ENCODE data around the gene ZNF677.
"Not testable (repeated sequence)": the region's sequence is repeated elsewhere in the genome, so short reads cannot be mapped to it uniquely, and the experiment has no call there.

The ZNF677 gene

DNA sequence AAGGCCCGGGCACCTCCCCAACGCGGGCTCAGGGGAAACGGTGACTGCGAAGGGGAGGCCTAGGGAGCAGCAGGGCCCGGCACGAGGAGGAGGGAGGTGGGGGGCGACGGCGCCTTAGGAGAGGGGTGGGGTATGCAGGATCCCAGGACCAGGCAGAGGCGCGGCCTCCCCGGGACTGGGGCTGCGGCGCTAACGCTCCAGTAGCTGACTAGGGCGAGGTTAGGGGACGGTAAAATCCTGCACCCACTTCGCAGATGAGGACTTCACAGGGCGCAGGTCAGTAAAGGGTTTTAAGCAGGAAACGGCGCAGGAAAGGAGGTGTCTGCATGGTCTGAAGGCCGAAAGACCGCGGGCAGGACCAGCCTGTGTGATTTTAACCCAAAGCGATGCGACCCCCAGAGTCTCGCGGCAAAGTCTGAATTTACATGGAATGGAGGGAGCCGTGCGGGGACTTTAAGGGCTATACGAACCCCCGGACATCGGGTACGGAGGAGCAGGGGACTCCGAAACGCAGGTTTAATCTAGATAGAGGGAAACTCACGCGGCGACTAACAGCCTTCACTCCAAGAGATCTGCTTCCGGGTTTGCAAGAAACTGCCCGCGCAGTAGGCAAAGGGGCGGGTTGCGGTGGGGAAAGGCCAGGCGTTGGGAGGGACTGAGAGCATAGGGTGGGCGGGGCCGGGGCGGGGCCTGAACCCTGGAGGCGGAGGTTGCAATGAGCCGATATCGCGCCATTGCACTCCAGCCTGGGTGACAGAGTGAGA lies 61.7 kb downstream of the ZNF677 start, which contains the start of gene ZNF665:
TSS of gene ZNF665 (minus strand) at position 588 of the 764 bp plus-strand sequence. CDS start 10,460 bp downstream, outside the sequence.
- DNase-seq, result peak; percentile 64

DNA sequence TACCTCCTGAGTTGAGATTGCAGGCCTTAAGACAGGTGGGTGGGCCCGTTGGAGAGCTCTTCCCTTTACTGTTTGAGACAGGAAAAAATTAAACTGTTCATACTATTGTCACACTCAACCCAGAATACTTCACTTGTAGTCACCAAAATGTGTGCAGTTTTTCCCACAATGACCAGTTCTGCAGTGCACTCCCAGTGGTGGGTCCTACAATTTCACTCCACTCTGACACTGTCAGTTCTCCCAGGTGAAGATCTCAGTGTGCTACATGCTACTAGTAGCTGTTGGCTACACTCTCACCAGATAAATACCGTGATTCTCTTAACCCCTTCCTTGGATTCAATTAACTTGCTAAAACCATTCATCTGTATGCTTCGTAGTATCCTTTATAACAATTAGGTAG lies 64.4 kb downstream of the ZNF677 start:
- no peak for DNase-seq

DNA sequence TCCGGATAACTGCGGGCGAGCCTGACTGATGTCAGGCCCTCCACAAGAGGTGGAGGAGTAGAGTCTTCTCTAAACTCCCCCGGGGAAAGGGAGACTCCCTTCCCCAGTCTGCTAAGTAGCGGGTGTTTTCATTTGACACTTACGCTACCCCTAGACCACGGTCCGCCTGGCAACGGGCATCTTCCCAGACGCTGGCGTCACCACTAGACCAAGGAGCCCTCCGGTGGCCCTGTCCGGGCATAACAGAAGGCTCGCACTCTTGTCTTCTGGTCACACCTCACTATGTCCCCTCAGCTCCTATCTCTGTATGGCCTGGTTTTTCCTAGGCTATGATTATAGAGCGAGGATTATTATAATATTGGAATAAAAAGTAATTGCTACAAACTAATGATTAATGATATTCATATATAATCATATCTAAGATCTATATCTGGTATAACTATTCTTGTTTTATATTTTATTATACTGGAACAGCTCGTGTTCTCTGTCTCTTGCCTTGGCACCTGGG lies 64.9 kb downstream of the ZNF677 start:
- DNase-seq, result not testable (repeated sequence)
